ENCODE data around the gene PHLDB1.

DNA sequence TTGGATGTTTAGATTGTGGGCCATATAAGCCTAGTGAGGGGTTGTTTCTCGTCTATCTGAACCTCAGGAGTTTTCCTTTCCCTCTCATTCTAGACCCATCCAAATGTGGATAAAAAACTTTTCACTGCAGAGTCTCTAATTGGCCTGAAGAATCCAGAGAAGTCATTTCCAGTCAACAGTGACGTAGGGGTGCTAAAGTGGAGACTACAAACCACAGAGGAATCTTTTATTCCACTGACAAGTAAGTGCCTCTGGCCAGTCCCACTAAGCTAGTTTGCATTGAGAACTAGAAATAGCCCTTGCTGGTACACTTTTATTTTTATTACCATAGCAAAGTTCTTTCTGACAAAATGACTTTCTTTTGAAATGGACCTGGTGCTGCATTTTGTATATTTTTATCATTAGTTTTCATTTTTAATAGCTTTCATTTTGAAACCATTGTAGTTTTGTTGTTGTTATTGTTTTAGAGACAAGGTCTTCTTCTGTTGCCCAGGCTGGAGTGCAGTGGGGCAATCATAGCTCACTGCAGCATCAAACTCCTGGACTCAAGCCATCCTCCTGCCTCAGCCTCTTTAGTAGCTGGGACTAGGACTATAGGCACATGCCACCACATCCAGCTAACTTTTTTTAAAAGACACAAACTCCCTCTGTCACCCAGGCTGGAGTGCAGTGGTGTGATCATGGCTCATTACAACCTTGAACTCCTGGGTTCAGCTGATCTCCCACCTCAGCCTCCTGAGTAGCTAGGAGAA is 14.6 kb upstream of the PHLDB1 start:
- no peak for TF ChIP-seq EGR1 (IDR thresholded peaks at IDR 0.05)
- TF ChIP-seq EP300 (IDR thresholded peaks at IDR 0.05; ENCODE audit: borderline replicate concordance) = no peak
- TF ChIP-seq, protein P1, sequence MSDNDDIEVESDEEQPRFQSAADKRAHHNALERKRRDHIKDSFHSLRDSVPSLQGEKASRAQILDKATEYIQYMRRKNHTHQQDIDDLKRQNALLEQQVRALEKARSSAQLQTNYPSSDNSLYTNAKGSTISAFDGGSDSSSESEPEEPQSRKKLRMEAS (IDR thresholded peaks at IDR 0.05) = no peak
- TF ChIP-seq TAF1 (IDR thresholded peaks at IDR 0.05; ENCODE audit: low read depth) = no peak
- TF ChIP-seq RAD21 (IDR thresholded peaks at IDR 0.05; ENCODE audit: low read depth) = no peak
- TF ChIP-seq REST (IDR thresholded peaks at IDR 0.05; ENCODE audit: low read depth) = no peak
- TF ChIP-seq, protein P2, sequence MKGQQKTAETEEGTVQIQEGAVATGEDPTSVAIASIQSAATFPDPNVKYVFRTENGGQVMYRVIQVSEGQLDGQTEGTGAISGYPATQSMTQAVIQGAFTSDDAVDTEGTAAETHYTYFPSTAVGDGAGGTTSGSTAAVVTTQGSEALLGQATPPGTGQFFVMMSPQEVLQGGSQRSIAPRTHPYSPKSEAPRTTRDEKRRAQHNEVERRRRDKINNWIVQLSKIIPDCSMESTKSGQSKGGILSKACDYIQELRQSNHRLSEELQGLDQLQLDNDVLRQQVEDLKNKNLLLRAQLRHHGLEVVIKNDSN (IDR thresholded peaks at IDR 0.05) = no peak
- TF ChIP-seq CEBPB (IDR thresholded peaks at IDR 0.05) = no peak
